ENCODE results near the gene EVL.

The EVL gene

GRCh38 chr14:100084591-100084990, 19.4 kb downstream of the EVL start:
- no peak for DNase-seq (ENCODE audit: low read depth)

- no peak for DNase-seq (ENCODE audit: low read depth)
Measured at GRCh38 chr14:100085462-100085861, 20.2 kb downstream of the EVL start.

GRCh38 chr14:100086361-100086760, 21.1 kb downstream of the EVL start:
- no peak for DNase-seq (ENCODE audit: low read depth)

GRCh38 chr14:100088226-100088625, 23.0 kb downstream of the EVL start:
- DNase-seq (ENCODE audit: low read depth): no peak

- no peak for DNase-seq (ENCODE audit: low read depth)
Measured at GRCh38 chr14:100091386-100091785, 26.2 kb downstream of the EVL start.

- no peak for DNase-seq (ENCODE audit: low read depth)
Measured at GRCh38 chr14:100092832-100093231, 27.6 kb downstream of the EVL start.

- DNase-seq (ENCODE audit: low read depth): no peak
Measured at GRCh38 chr14:100093319-100093718, 28.1 kb downstream of the EVL start.

- peak; percentile 90 for DNase-seq (ENCODE audit: low read depth)
Measured at GRCh38 chr14:100096656-100097055, 31.4 kb downstream of the EVL start.

GRCh38 chr14:100098171-100098570, 32.9 kb downstream of the EVL start:
- no peak for DNase-seq (ENCODE audit: low read depth)

- no peak for DNase-seq (ENCODE audit: low read depth)
Measured at GRCh38 chr14:100100032-100100703, 34.9 kb downstream of the EVL start.

GRCh38 chr14:100102156-100102785, 37.0 kb downstream of the EVL start:
- no peak for DNase-seq (ENCODE audit: low read depth)

- DNase-seq (ENCODE audit: low read depth): no peak
Measured at GRCh38 chr14:100103250-100104005, 38.2 kb downstream of the EVL start.

GRCh38 chr14:100104006-100104352, 38.8 kb downstream of the EVL start:
- DNase-seq (ENCODE audit: low read depth): no peak

- DNase-seq (ENCODE audit: low read depth): peak; percentile 49
Measured at GRCh38 chr14:100104523-100105300, 39.5 kb downstream of the EVL start.

- no peak for DNase-seq (ENCODE audit: low read depth)
Measured at GRCh38 chr14:100105357-100106169, 40.3 kb downstream of the EVL start.

- DNase-seq (ENCODE audit: low read depth): no peak
Measured at GRCh38 chr14:100106250-100107112, 41.3 kb downstream of the EVL start.

GRCh38 chr14:100107236-100107635, 42.0 kb downstream of the EVL start:
- DNase-seq (ENCODE audit: low read depth): no peak

GRCh38 chr14:100108042-100108825, 43.0 kb downstream of the EVL start:
- peak; percentile 44 for DNase-seq (ENCODE audit: low read depth)

- DNase-seq (ENCODE audit: low read depth): no peak
Measured at GRCh38 chr14:100108840-100109593, 43.8 kb downstream of the EVL start.

All from amniotic epithelial cell (primary cell).